ENCODE measurements around the gene OSBPL8.

Gene OSBPL8

GRCh38 chr12:76471579-76471978, 88.0 kb downstream of the OSBPL8 start:
- in situ Hi-C loops (cut with MboI; ENCODE audit: low sequenced_read_pairs, unreplicated experiment), result loop anchor here (25.0 kb wide), 2 partner anchors 409 to 934 kb away; no protein-coding TSS in a partner anchor
- no peak for TF ChIP-seq CTCF (IDR thresholded peaks at IDR 0.05; ENCODE audit: borderline replicate concordance, control extremely low read depth, extremely low read depth, insufficient read depth, missing control alignments)
- DNase-seq (ENCODE audit: low spot score), result no peak

GRCh38 chr12:76470028-76470939, 89.3 kb downstream of the OSBPL8 start:
- DNase-seq (ENCODE audit: low spot score), result peak; percentile 48
- in situ Hi-C loops (cut with MboI; ENCODE audit: low sequenced_read_pairs, unreplicated experiment), result loop anchor here (25.0 kb wide), 2 partner anchors 408 to 933 kb away; no protein-coding TSS in a partner anchor
- TF ChIP-seq CTCF (IDR thresholded peaks at IDR 0.05; ENCODE audit: borderline replicate concordance, control extremely low read depth, extremely low read depth, insufficient read depth, missing control alignments), result no peak

- in situ Hi-C loops (cut with MboI; ENCODE audit: low sequenced_read_pairs, unreplicated experiment), result loop anchor here (25.0 kb wide), 2 partner anchors 402 to 927 kb away; no protein-coding TSS in a partner anchor
- DNase-seq (ENCODE audit: low spot score), result no peak
- no peak for TF ChIP-seq CTCF (IDR thresholded peaks at IDR 0.05; ENCODE audit: borderline replicate concordance, control extremely low read depth, extremely low read depth, insufficient read depth, missing control alignments)
These were observed 94.9 kb downstream of the OSBPL8 start for GRCh38 chr12:76464631-76465166.

GRCh38 chr12:76462668-76463224, 96.8 kb downstream of the OSBPL8 start:
- no peak for TF ChIP-seq CTCF (IDR thresholded peaks at IDR 0.05; ENCODE audit: borderline replicate concordance, control extremely low read depth, extremely low read depth, insufficient read depth, missing control alignments)
- in situ Hi-C loops (cut with MboI; ENCODE audit: low sequenced_read_pairs, unreplicated experiment), result loop anchor here (25.0 kb wide), 2 partner anchors 400 to 925 kb away; no protein-coding TSS in a partner anchor
- no peak for DNase-seq (ENCODE audit: low spot score)

GRCh38 chr12:76460807-76461206, 98.8 kb downstream of the OSBPL8 start:
- in situ Hi-C loops (cut with MboI; ENCODE audit: low sequenced_read_pairs, unreplicated experiment), result loop anchor here (25.0 kb wide), 2 partner anchors 399 to 924 kb away; no protein-coding TSS in a partner anchor
- no peak for DNase-seq (ENCODE audit: low spot score)
- TF ChIP-seq CTCF (IDR thresholded peaks at IDR 0.05; ENCODE audit: borderline replicate concordance, control extremely low read depth, extremely low read depth, insufficient read depth, missing control alignments), result no peak

- in situ Hi-C loops (cut with MboI; ENCODE audit: low sequenced_read_pairs, unreplicated experiment), result loop anchor here (25.0 kb wide), 2 partner anchors 396 to 921 kb away; no protein-coding TSS in a partner anchor
- no peak for DNase-seq (ENCODE audit: low spot score)
- TF ChIP-seq CTCF (IDR thresholded peaks at IDR 0.05; ENCODE audit: borderline replicate concordance, control extremely low read depth, extremely low read depth, insufficient read depth, missing control alignments), result no peak
These were observed 101.8 kb downstream of the OSBPL8 start for GRCh38 chr12:76457818-76458217.
